Right lobe of liver (tissue), 4 donors: ENCODE results near the gene NCF2.

Source experiments
- CTCF ChIP-seq, 4 donors: fragments of 200-600 bp in 3 of 4; fragments of 450-650 bp in 1 of 4; IDR thresholded peaks; one replicate each; pipeline versions ENCODE4 v1.5.1 to v1.8.0; 2016 to 2022; ENCODE audit warnings: antibody characterized with exemption in 4 of 4, mild to moderate bottlenecking in 2 of 4
- POLR2A ChIP-seq: fragments of 450-650 bp; IDR thresholded peaks from one replicate; pipeline ENCODE4 v1.6.1; 2017; ENCODE audit warnings: antibody characterized with exemption, mild to moderate bottlenecking
- donor health status: DM: no; HTN: no; CAD: no.
- donor health status: DM: no; HTN: no; CAD: no.
- donor health status: DM: no; HTN: yes; CAD: no.

- TF ChIP-seq CTCF (IDR thresholded peaks at IDR 0.05) (no peak), POLR2A (no peak)
These were observed 48.6 kb upstream of the NCF2 start for GRCh38 chr1:183638649-183639387.
